ENCODE data around the gene VPS8. TPM values are rescaled to one million over a fixed set of nuclear protein-coding genes. Genes with fewer than 3 reads are reported as not detected.

Gene VPS8
- total and polyA plus RNA-seq, 9 of the 15 experiments (the other 6 are each of a cell fraction or from before 2014, with no cell fraction given): 7.2 to 41.0 (median 28.3) TPM

GRCh38 chr3:185094697-185095096 is 282.7 kb downstream of the VPS8 start:
- no peak for ATAC-seq
- Histone ChIP-seq H3K9me3 (replicated peaks; ENCODE audit: control insufficient read depth, insufficient read depth, low read depth, low read length) (peaks cover 2% of the 10 kb centered on the region; the same call in 1 of the 2 replicates), H3K79me2 (ENCODE audit: control insufficient read depth, insufficient read depth, low read length) (no peaks in the 10 kb centered on the region), H3K27ac (ENCODE audit: extremely low read depth, low read depth, low read length) (no peak overlapping the region), H4K20me1 (replicated peaks; ENCODE audit: control insufficient read depth, insufficient read depth, low read length) (no peaks in the 10 kb centered on the region), H3K9me1 (ENCODE audit: control insufficient read depth, insufficient read depth, low read length) (no peaks in the 10 kb centered on the region), H3K9ac (ENCODE audit: insufficient read depth in 1 of 2, low read depth in 2 of 2, low read length in 2 of 2) (no peak overlapping the region), H3K4me1 (replicated peaks in 1 of 2; ENCODE audit: control insufficient read depth in 2 of 2, insufficient read depth in 2 of 2, low read length in 2 of 2) (no peaks in the 10 kb centered on the region), H3K4me3 (no peak overlapping the region), H3K27me3 (ENCODE audit: control insufficient read depth in 2 of 2, insufficient read depth in 2 of 2, low read length in 2 of 2) (peaks cover 5 to 11% of the 10 kb centered on the region in 2 experiments; a peak in 4 of 5 replicates), H3K4me2 (ENCODE audit: insufficient read depth, low read length) (no peak overlapping the region), H2AFZ (ENCODE audit: low read depth, low read length) (no peak overlapping the region), H3K36me3 (ENCODE audit: control insufficient read depth, insufficient read depth, low read length) (no peaks in the 10 kb centered on the region)
- BruUV-seq (replicated peaks): no TSS peak
- in situ Hi-C loops (cut with MboI) (no loop called here), intact Hi-C loops (cut with micrococcal nuclease) (no loop called here)
- ChIA-PET CTCF (ENCODE audit: low intra/inter-chr PET ratio) (no interaction called here), POLR2A (interaction anchor here (1.2 kb wide), 1 partner anchor 13 kb away, joined by 3 read pairs; no protein-coding TSS in a partner anchor)
- no peak for DNase-seq (ENCODE audit: extremely low read depth in 1 of 4, low spot score in 3 of 4)
- no peak for FAIRE-seq
- 0% methylated on average over 3 of the region's 4 CpGs for WGBS (ENCODE audit: insufficient coverage, low coverage, missing lambda C conversion rate)
- TF ChIP-seq EWSR1 (IDR thresholded peaks at IDR 0.05; ENCODE audit: borderline replicate concordance, low read depth, partially characterized antibody) (no peak), HNRNPUL1 (IDR thresholded peaks at IDR 0.05; ENCODE audit: low read length) (no peak), PTTG1 (tag; IDR thresholded peaks at IDR 0.05; ENCODE audit: low read depth) (no peak), ZBTB33 (CRISPR knock-in tag; IDR thresholded peaks at IDR 0.05) (no peak), MITF (IDR thresholded peaks at IDR 0.05) (no peak), E2F8 (IDR thresholded peaks at IDR 0.05; ENCODE audit: low read depth, partially characterized antibody) (no peak), NR2F6 (CRISPR knock-in tag; IDR thresholded peaks at IDR 0.05) (no peak), HSF4 (CRISPR knock-in tag; IDR thresholded peaks at IDR 0.05; ENCODE audit: borderline replicate concordance) (no peak)

Data from K562 (cell line).